Fibroblast of lung (primary cell): Measurements from ENCODE around the gene NUP107.

Source experiments
- EZH2 ChIP-seq: IDR thresholded peaks from 2 replicates; pipeline ENCODE4 v1.5.1; 2012; ENCODE audit warnings: low read length, control low read depth, mild to moderate bottlenecking; ENCODE audit errors: missing control alignments
- TF ChIP-seq, protein P1 (sequence below), 2 donors: IDR thresholded peaks in 1 of 2; conservative IDR thresholded peaks in 1 of 2; 1 replicate in 1 of 2; 2 replicates in 1 of 2; pipeline ENCODE4 v1.5.1; 2011 to 2012; ENCODE audit warnings: low read length in 2 of 2, control low read depth in 1 of 2, inconsistent platforms in 1 of 2, low read depth in 1 of 2, mild to moderate bottlenecking in 1 of 2

DNA sequence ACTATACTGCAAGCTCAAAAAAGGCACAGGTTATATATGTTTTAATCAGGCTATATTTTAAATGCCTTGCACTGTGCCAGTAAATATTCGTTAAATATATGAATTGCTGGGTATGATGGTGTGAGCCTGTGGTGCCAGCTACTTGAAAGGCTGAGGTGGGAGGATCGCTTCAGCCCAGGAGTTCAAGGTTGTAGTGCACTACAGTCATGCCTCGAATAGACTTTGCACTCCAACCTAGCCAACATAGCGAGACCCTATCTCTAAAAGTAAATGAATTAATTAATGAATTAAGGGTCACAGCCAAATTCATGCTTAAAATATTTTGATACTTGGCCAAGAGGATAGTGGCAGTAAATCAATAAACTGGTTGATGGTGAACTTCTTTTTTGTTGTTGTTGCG is 99.0 kb downstream of the NUP107 start:
- TF ChIP-seq, protein P1, sequence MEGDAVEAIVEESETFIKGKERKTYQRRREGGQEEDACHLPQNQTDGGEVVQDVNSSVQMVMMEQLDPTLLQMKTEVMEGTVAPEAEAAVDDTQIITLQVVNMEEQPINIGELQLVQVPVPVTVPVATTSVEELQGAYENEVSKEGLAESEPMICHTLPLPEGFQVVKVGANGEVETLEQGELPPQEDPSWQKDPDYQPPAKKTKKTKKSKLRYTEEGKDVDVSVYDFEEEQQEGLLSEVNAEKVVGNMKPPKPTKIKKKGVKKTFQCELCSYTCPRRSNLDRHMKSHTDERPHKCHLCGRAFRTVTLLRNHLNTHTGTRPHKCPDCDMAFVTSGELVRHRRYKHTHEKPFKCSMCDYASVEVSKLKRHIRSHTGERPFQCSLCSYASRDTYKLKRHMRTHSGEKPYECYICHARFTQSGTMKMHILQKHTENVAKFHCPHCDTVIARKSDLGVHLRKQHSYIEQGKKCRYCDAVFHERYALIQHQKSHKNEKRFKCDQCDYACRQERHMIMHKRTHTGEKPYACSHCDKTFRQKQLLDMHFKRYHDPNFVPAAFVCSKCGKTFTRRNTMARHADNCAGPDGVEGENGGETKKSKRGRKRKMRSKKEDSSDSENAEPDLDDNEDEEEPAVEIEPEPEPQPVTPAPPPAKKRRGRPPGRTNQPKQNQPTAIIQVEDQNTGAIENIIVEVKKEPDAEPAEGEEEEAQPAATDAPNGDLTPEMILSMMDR (conservative IDR thresholded peaks at IDR 0.05 in 1 of 2, IDR thresholded peaks at IDR 0.05 in 1 of 2; ENCODE audit: low read depth in 1 of 2, low read length in 2 of 2): no peak
- TF ChIP-seq EZH2: no peak
